Measurements from ENCODE around the gene SH3GLB1. TPM values are rescaled to one million over a fixed set of nuclear protein-coding genes. Genes with fewer than 3 reads are reported as not detected.

SH3GLB1 gene
- total and polyA plus RNA-seq, 4 donors, result 14.1 to 25.2 (median 18.3) TPM

GRCh38 chr1:86714561-86715244, 10.3 kb downstream of the SH3GLB1 start:
- Histone ChIP-seq H3K4me1 (ENCODE audit: control insufficient read depth in 4 of 4, insufficient read depth in 4 of 4, low read length in 3 of 4) (peaks cover 0 to 6% (median 3%) of the 10 kb centered on the region in 4 donors), H3K4me3 (ENCODE audit: low read depth in 1 of 3, low read length in 3 of 3) (no peak overlapping the region), H3K27me3 (ENCODE audit: control insufficient read depth in 4 of 4, insufficient read depth in 4 of 4, low read length in 3 of 4) (no peaks in the 10 kb centered on the region), H3K27ac (ENCODE audit: low read depth in 1 of 2, low read length in 2 of 2) (no peak overlapping the region), H3K9ac (ENCODE audit: low read depth in 1 of 2, low read length in 2 of 2) (no peak overlapping the region), H3K9me3 (ENCODE audit: control insufficient read depth in 4 of 4, low read length in 3 of 4) (no peaks in the 10 kb centered on the region), H3K36me3 (ENCODE audit: control insufficient read depth in 4 of 4, insufficient read depth in 3 of 4, low read depth in 1 of 4, low read length in 3 of 4) (peaks cover 0 to 5% (median 2%) of the 10 kb centered on the region in 4 donors)
- WGBS, result 73% methylated on average over 3 of the region's 3 CpGs
- DNase-seq (ENCODE audit: low spot score), result no peak
- TF ChIP-seq FOXA1 (IDR thresholded peaks at IDR 0.05), result no peak
- no peak for TF ChIP-seq YY1 (IDR thresholded peaks at IDR 0.05)
- no peak for TF ChIP-seq NR2F2 (IDR thresholded peaks at IDR 0.05)
- no peak for TF ChIP-seq EGR1 (IDR thresholded peaks at IDR 0.05; ENCODE audit: low read depth in 2 of 2)
- no peak for TF ChIP-seq HNF4A (conservative IDR thresholded peaks at IDR 0.05)
- no peak for TF ChIP-seq TAF1 (conservative IDR thresholded peaks at IDR 0.05)
- TF ChIP-seq RAD21 (IDR thresholded peaks at IDR 0.05), result no peak
- TF ChIP-seq ZBTB33 (IDR thresholded peaks at IDR 0.05), result no peak
- no peak for TF ChIP-seq SP1 (IDR thresholded peaks at IDR 0.05)
- TF ChIP-seq HNF4G (IDR thresholded peaks at IDR 0.05), result no peak
- no peak for TF ChIP-seq FOXA2 (IDR thresholded peaks at IDR 0.05)

GRCh38 chr1:86718786-86719185, 14.4 kb downstream of the SH3GLB1 start:
- Histone ChIP-seq H3K9me3 (ENCODE audit: control insufficient read depth in 4 of 4, low read length in 3 of 4) (no peaks in the 10 kb centered on the region), H3K4me3 (ENCODE audit: low read depth in 1 of 3, low read length in 3 of 3) (no peak overlapping the region), H3K27me3 (ENCODE audit: control insufficient read depth in 4 of 4, insufficient read depth in 4 of 4, low read length in 3 of 4) (no peaks in the 10 kb centered on the region), H3K4me1 (ENCODE audit: control insufficient read depth in 4 of 4, insufficient read depth in 4 of 4, low read length in 3 of 4) (peaks cover 0 to 5% (median 2%) of the 10 kb centered on the region in 4 donors), H3K9ac (ENCODE audit: low read depth in 1 of 2, low read length in 2 of 2) (no peak overlapping the region), H3K27ac (ENCODE audit: low read depth in 1 of 2, low read length in 2 of 2) (no peak overlapping the region), H3K36me3 (ENCODE audit: control insufficient read depth in 4 of 4, insufficient read depth in 3 of 4, low read depth in 1 of 4, low read length in 3 of 4) (peaks cover 3 to 23% (median 12%) of the 10 kb centered on the region in 4 donors)
- 93% methylated on average over 2 of the region's 2 CpGs for WGBS
- TF ChIP-seq ATF3 (IDR thresholded peaks at IDR 0.05) (no peak), CTCF (IDR thresholded peaks at IDR 0.05; ENCODE audit: low read depth, low read length, missing input control) (no peak), YY1 (IDR thresholded peaks at IDR 0.05) (no peak), TAF1 (conservative IDR thresholded peaks at IDR 0.05) (no peak), EGR1 (IDR thresholded peaks at IDR 0.05; ENCODE audit: low read depth in 2 of 2) (no peak), GABPA (IDR thresholded peaks at IDR 0.05 in 1 of 2, conservative IDR thresholded peaks at IDR 0.05 in 1 of 2) (no peak), SP1 (IDR thresholded peaks at IDR 0.05) (no peak), HNF4A (conservative IDR thresholded peaks at IDR 0.05) (no peak), FOXA1 (IDR thresholded peaks at IDR 0.05) (no peak)
- no peak for DNase-seq (ENCODE audit: low spot score)

- no peak overlapping the region for H3K9ac ChIP-seq (ENCODE audit: low read depth in 1 of 2, low read length in 2 of 2)
- H3K27me3 ChIP-seq (ENCODE audit: control insufficient read depth in 4 of 4, insufficient read depth in 4 of 4, low read length in 3 of 4), result no peaks in the 10 kb centered on the region
- WGBS, result 95% methylated on average over 1 of the region's 1 CpG
- DNase-seq (ENCODE audit: low spot score), result no peak
- H3K9me3 ChIP-seq (ENCODE audit: control insufficient read depth in 4 of 4, low read length in 3 of 4), result no peaks in the 10 kb centered on the region
- no peak overlapping the region for H3K27ac ChIP-seq (ENCODE audit: low read depth in 1 of 2, low read length in 2 of 2)
- no peaks in the 10 kb centered on the region for H3K4me1 ChIP-seq (ENCODE audit: control insufficient read depth in 4 of 4, insufficient read depth in 4 of 4, low read length in 3 of 4)
- H3K4me3 ChIP-seq (ENCODE audit: low read depth in 1 of 3, low read length in 3 of 3), result no peak overlapping the region
- H3K36me3 ChIP-seq (ENCODE audit: control insufficient read depth in 4 of 4, insufficient read depth in 3 of 4, low read depth in 1 of 4, low read length in 3 of 4), result peaks cover 1 to 32% (median 18%) of the 10 kb centered on the region in 4 donors
- TF ChIP-seq EGR1 (IDR thresholded peaks at IDR 0.05; ENCODE audit: low read depth in 2 of 2) (no peak), RAD21 (IDR thresholded peaks at IDR 0.05) (no peak), SP1 (IDR thresholded peaks at IDR 0.05) (no peak), HNF4A (conservative IDR thresholded peaks at IDR 0.05) (no peak), REST (IDR thresholded peaks at IDR 0.05) (no peak), ZBTB33 (IDR thresholded peaks at IDR 0.05) (no peak), GABPA (IDR thresholded peaks at IDR 0.05 in 1 of 2, conservative IDR thresholded peaks at IDR 0.05 in 1 of 2) (no peak), ATF3 (IDR thresholded peaks at IDR 0.05) (no peak), FOXA2 (IDR thresholded peaks at IDR 0.05) (no peak)
These were observed 27.0 kb downstream of the SH3GLB1 start for GRCh38 chr1:86731416-86731815.
